HepG2 (cell line): ENCODE data around the gene TCF7L2. TPM values are rescaled to one million over a fixed set of nuclear protein-coding genes. Genes with fewer than 3 reads are reported as not detected.

ENCODE experiments used
- ATAC-seq: fragments of 200-7000 bp; cut with Tn5 transposase; 3 replicates; pipeline ENCODE4 v1.9.1; 2020; ENCODE audit warnings: mild to moderate bottlenecking, moderate library complexity
- BruUV-seq: library from RNA; stranded (reverse); fragments of 400-500 nt; replicated peaks from 2 replicates; lab custom pipeline; 2021; lab: Mats Ljungman, UMichigan
- CTCF ChIA-PET: fragments of 300-600 bp; formaldehyde crosslinking; extraction: SDS; loops from one replicate; lab custom pipeline; 2021; ENCODE audit warnings: low total read pairs, inconsistent platforms, low intra/inter-chr PET ratio; lab: Yijun Ruan, JAX
- POLR2A ChIA-PET: fragments of 350-600 bp; sonication (Branson Sonifier 250); formaldehyde crosslinking; loops from one replicate; lab custom pipeline; 2020; ENCODE audit warnings: antibody characterized with exemption, inconsistent platforms; lab: Yijun Ruan, JAX
- DNase-seq: peaks from one replicate; pipeline ENCODE4 v3.0.0-alpha.2; 2015; ENCODE audit warnings: low spot score
- FAIRE-seq: peaks from 3 replicates; lab custom pipeline; 2011; peaks lifted over from hg19 to GRCh38; lab: Jason Lieb, UNC
- H2AFZ ChIP-seq: one replicate; pipeline ENCODE4 v1.6.1; 2011; ENCODE audit warnings: low read length, inconsistent platforms
- H3K27ac ChIP-seq: fragments of 300-600 bp; 3 replicates; pipeline ENCODE4 v1.8.0; 2011; ENCODE audit warnings: mixed run types, mild to moderate bottlenecking, mixed read lengths, low read length, inconsistent platforms; ENCODE audit not compliant: insufficient read depth; ENCODE audit errors: extremely low read length
- H3K27me3 ChIP-seq, 2 experiments: fragments of 200-600 bp in 1 of 2; 2 replicates in 1 of 2; 3 replicates in 1 of 2; pipeline versions ENCODE4 v1.6.0 to v1.8.0; 2011; ENCODE audit warnings: low read length in 2 of 2, mild to moderate bottlenecking in 2 of 2, moderate library complexity in 2 of 2, inconsistent platforms in 1 of 2; ENCODE audit not compliant: insufficient read depth in 2 of 2, control insufficient read depth in 1 of 2
- H3K36me3 ChIP-seq, 2 experiments: fragments of 200-600 bp in 1 of 2; replicated peaks in 1 of 2; 2 replicates in 1 of 2; 3 replicates in 1 of 2; pipeline versions ENCODE4 v1.5.1 to v1.8.0; 2011; ENCODE audit warnings: low read length in 2 of 2, inconsistent platforms in 1 of 2; ENCODE audit not compliant: insufficient read depth in 2 of 2, control insufficient read depth in 1 of 2
- H3K4me1 ChIP-seq: 2 replicates; pipeline ENCODE4 v1.5.1; 2012; ENCODE audit warnings: low read length, inconsistent platforms; ENCODE audit not compliant: insufficient read depth
- H3K4me2 ChIP-seq: 2 replicates; pipeline ENCODE4 v1.6.0; 2011; ENCODE audit warnings: low read depth, low read length, inconsistent platforms
- H3K4me3 ChIP-seq, 3 experiments: fragments of 200-600 bp in 1 of 3; sonication (generic), shearing (Covaris generic) in 1 of 3; replicated peaks in 1 of 3; 2 replicates each; pipeline ENCODE4 v1.5.1; 2011 to 2016; ENCODE audit warnings: low read length in 3 of 3, inconsistent platforms in 2 of 3, low read depth in 2 of 3, mild to moderate bottlenecking in 2 of 3, control low read depth in 1 of 3, mixed read lengths in 1 of 3; ENCODE audit not compliant: insufficient read depth in 1 of 3
- H3K79me2 ChIP-seq: one replicate; pipeline ENCODE4 v1.6.1; 2011; ENCODE audit warnings: low read length, inconsistent platforms; ENCODE audit not compliant: insufficient read depth
- H3K9ac ChIP-seq: 2 replicates; pipeline ENCODE4 v1.6.0; 2011; ENCODE audit warnings: mild to moderate bottlenecking, low read depth, low read length, inconsistent platforms; ENCODE audit not compliant: insufficient read depth
- H3K9me3 ChIP-seq: 2 replicates; pipeline ENCODE4 v1.5.1; 2012; ENCODE audit warnings: mild to moderate bottlenecking, low read length
- H4K20me1 ChIP-seq: 2 replicates; pipeline ENCODE4 v1.6.0; 2011; ENCODE audit warnings: inconsistent platforms, mild to moderate bottlenecking, low read length, moderate library complexity; ENCODE audit not compliant: insufficient read depth
- ARID4A ChIP-seq: sonication (generic); formaldehyde crosslinking; IDR thresholded peaks from 2 replicates; pipeline ENCODE4 v1.5.0; 2020; ENCODE audit warnings: mild to moderate bottlenecking, missing genetic modification reagents, borderline replicate concordance
- CEBPG ChIP-seq: IDR thresholded peaks from 2 replicates; pipeline ENCODE4 v1.6.1; 2016
- ELF3 ChIP-seq: IDR thresholded peaks from 2 replicates; pipeline ENCODE4 v1.6.1; 2016; ENCODE audit warnings: missing genetic modification reagents, missing compliant biosample characterization
- FOXK1 ChIP-seq: sonication (generic); formaldehyde crosslinking; IDR thresholded peaks from 2 replicates; pipeline ENCODE4 v1.4.0; 2020; ENCODE audit warnings: low read depth, missing genetic modification reagents, borderline replicate concordance
- FOXP1 ChIP-seq, 2 experiments: fragments of 450-650 bp in 1 of 2; IDR thresholded peaks; 2 replicates each; pipeline ENCODE4 v1.6.1; 2017 to 2018; ENCODE audit warnings: antibody characterized with exemption in 1 of 2
- HDAC1 ChIP-seq: sonication (generic); formaldehyde crosslinking; IDR thresholded peaks from 2 replicates; pipeline ENCODE4 v1.5.1; 2020; ENCODE audit warnings: mild to moderate bottlenecking, missing genetic modification reagents
- HHEX ChIP-seq: IDR thresholded peaks from 2 replicates; pipeline ENCODE4 v1.6.1; 2016; ENCODE audit warnings: control low read depth
- HNF4A ChIP-seq: sonication (generic); formaldehyde crosslinking; IDR thresholded peaks from 2 replicates; pipeline ENCODE4 v1.4.0; 2020; ENCODE audit warnings: missing genetic modification reagents
- HNF4G ChIP-seq, 2 experiments: sonication (generic) in 1 of 2; formaldehyde crosslinking in 1 of 2; IDR thresholded peaks; 2 replicates each; pipeline versions ENCODE4 v1.4.0 to v1.6.1; 2011 to 2020; ENCODE audit warnings: borderline replicate concordance in 2 of 2, low read depth in 2 of 2, mild to moderate bottlenecking in 2 of 2, low read length in 1 of 2, missing genetic modification reagents in 1 of 2, moderate library complexity in 1 of 2
- MTA1 ChIP-seq: sonication (generic); formaldehyde crosslinking; IDR thresholded peaks from 2 replicates; pipeline ENCODE4 v1.4.0; 2020; ENCODE audit warnings: missing genetic modification reagents, mild to moderate bottlenecking, borderline replicate concordance
- MXD1 ChIP-seq: sonication (generic); formaldehyde crosslinking; IDR thresholded peaks from 2 replicates; pipeline ENCODE4 v1.4.0; 2020; ENCODE audit warnings: mild to moderate bottlenecking, missing genetic modification reagents
- POGZ ChIP-seq: sonication (generic); formaldehyde crosslinking; IDR thresholded peaks from 2 replicates; pipeline ENCODE4 v1.4.0; 2020; ENCODE audit warnings: mild to moderate bottlenecking, missing genetic modification reagents
- RCOR2 ChIP-seq: IDR thresholded peaks from 2 replicates; pipeline ENCODE4 v1.6.1; 2016; ENCODE audit warnings: missing biosample characterization, missing genetic modification reagents
- SALL1 ChIP-seq: sonication (generic); formaldehyde crosslinking; IDR thresholded peaks from 2 replicates; pipeline ENCODE4 v1.8.0; 2022; ENCODE audit warnings: mild to moderate bottlenecking, missing genetic modification reagents
- SAP130 ChIP-seq: IDR thresholded peaks from 2 replicates; pipeline ENCODE4 v1.6.1; 2016; ENCODE audit warnings: low read depth
- STAG1 ChIP-seq: sonication (generic); formaldehyde crosslinking; IDR thresholded peaks from 2 replicates; pipeline ENCODE4 v1.4.0; 2020; ENCODE audit warnings: missing genetic modification reagents
- TEAD3 ChIP-seq: optimal IDR thresholded peaks from 2 replicates; pipeline ENCODE3; 2016; ENCODE audit warnings: borderline replicate concordance
- THAP7 ChIP-seq: sonication (generic); formaldehyde crosslinking; IDR thresholded peaks from 2 replicates; pipeline ENCODE4 v1.8.1; 2023; ENCODE audit warnings: mild to moderate bottlenecking, missing genetic modification reagents
- ZNF20 ChIP-seq: sonication (generic); formaldehyde crosslinking; IDR thresholded peaks from 2 replicates; pipeline ENCODE4 v1.4.0; 2020; ENCODE audit warnings: mild to moderate bottlenecking, moderate library complexity, missing genetic modification reagents
- ZNF333 ChIP-seq: sonication (generic); formaldehyde crosslinking; IDR thresholded peaks from 2 replicates; pipeline ENCODE4 v1.4.0; 2020; ENCODE audit warnings: mild to moderate bottlenecking, missing genetic modification reagents, borderline replicate concordance
- ZNF335 ChIP-seq: sonication (generic); formaldehyde crosslinking; IDR thresholded peaks from 2 replicates; pipeline ENCODE4 v1.4.0; 2020; ENCODE audit warnings: missing genetic modification reagents
- ZNF383 ChIP-seq: sonication (generic); formaldehyde crosslinking; IDR thresholded peaks from 2 replicates; pipeline ENCODE4 v1.4.0; 2020; ENCODE audit warnings: missing genetic modification reagents, mild to moderate bottlenecking, borderline replicate concordance
- WGBS: methylation state at CpG from one replicate; pipeline ENCODE4 v1.1.6; 2017; ENCODE audit warnings: low lambda C conversion rate; 5-methylcytosine and 5-hydroxymethylcytosine counted together
- in situ Hi-C: cut with HindIII; loops from 2 replicates; pipeline ENCODE4 v1.10.0; 2017; ENCODE audit warnings: low pct_unique_long_range_greater_than_20kb; ENCODE audit not compliant: extremely low pct_ligation_motif_present
- intact Hi-C: fragments of 100-400 bp; cut with micrococcal nuclease; formaldehyde crosslinking; loops from one replicate; pipeline ENCODE4 v1.10.0; 2022; ENCODE audit not compliant: unreplicated experiment
- polyA plus RNA-seq, 8 experiments: library from polyadenylated mRNA; depleted of rRNA in 3 of 8; stranded (reverse) in 7 of 8; unstranded in 1 of 8; fragments of >200 nt; fragmentation: Illumina TruSeq in 4 of 8; extraction: Trizol in 4 of 8; gene quantifications; 2 replicates each; pipeline versions ENCODE4 v1.2.1 to v1.2.3, GENCODE V29; 2011 to 2016; ENCODE audit warnings: low read depth in 4 of 8, missing spikeins in 1 of 8, mixed read lengths in 1 of 8; ENCODE audit not compliant: insufficient read depth in 1 of 8
- total RNA-seq, 5 experiments: library from RNA; depleted of rRNA; stranded (reverse); fragments of >200 nt; fragmentation: Illumina TruSeq; extraction: Trizol; gene quantifications; 2 replicates each; pipeline ENCODE4 v1.2.3, GENCODE V29; 2016; ENCODE audit warnings: low read depth in 1 of 5

The TCF7L2 gene
- total and polyA plus RNA-seq, 2 of the 13 experiments (the other 11 are each of a cell fraction or from before 2014, with no cell fraction given), result 3.9 to 13.7 TPM

GRCh38 chr10:112969542-112969941 is 19.5 kb downstream of the TCF7L2 start:
- H3K36me3 ChIP-seq, result peaks cover 23 to 59% of the 10 kb centered on the region in 2 experiments
- no TSS peak for BruUV-seq
- no peak for TF ChIP-seq THAP7 (CRISPR knock-in tag)
- TF ChIP-seq ZNF383 (CRISPR knock-in tag), result no peak
- TF ChIP-seq SALL1, result peak; percentile 66
- peak; percentile 26; the same call in 1 of the 2 replicates for TF ChIP-seq HHEX (CRISPR knock-in tag)
- TF ChIP-seq FOXK1, result 0 out of 2 replicates have a peak, but pooled peaks have one; percentile 24
- peak; percentile 54; the same call in 1 of the 2 replicates for TF ChIP-seq HDAC1
- peak; percentile 48; the same call in 1 of the 2 replicates for TF ChIP-seq ARID4A (CRISPR knock-in tag)
- 0 out of 2 replicates have a peak, but pooled peaks have one; percentile 42 for TF ChIP-seq MTA1 (CRISPR knock-in tag)
- peak; percentile 81 for TF ChIP-seq RCOR2 (CRISPR knock-in tag)
- TF ChIP-seq ZNF335 (CRISPR knock-in tag), result no peak
- TF ChIP-seq HNF4G (IDR thresholded peaks at IDR 0.05; ENCODE audit: borderline replicate concordance, low read depth, low read length), result peak; percentile 69; the same call in 1 of the 2 replicates
- TF ChIP-seq HNF4G (CRISPR knock-in tag; IDR thresholded peaks at IDR 0.05; ENCODE audit: borderline replicate concordance, low read depth), result no peak
- TF ChIP-seq TEAD3 (CRISPR knock-in tag), result peak; percentile 91
- TF ChIP-seq CEBPG, result peak; percentile 35; the same call in 1 of the 2 replicates
- no peak for TF ChIP-seq ZNF20 (CRISPR knock-in tag)
- no peak for TF ChIP-seq ELF3
- TF ChIP-seq HNF4A (CRISPR knock-in tag), result peak; percentile 72
- TF ChIP-seq STAG1, result peak; percentile 28
- TF ChIP-seq POGZ (CRISPR knock-in tag), result peak; percentile 54; the same call in 1 of the 2 replicates
- peak; percentile 21; the same call in 1 of the 2 replicates for TF ChIP-seq SAP130 (CRISPR knock-in tag)
- 0 out of 2 replicates have a peak, but pooled peaks have one; percentile 33 for TF ChIP-seq ZNF333 (CRISPR knock-in tag)
- no peak for TF ChIP-seq MXD1 (CRISPR knock-in tag)
- TF ChIP-seq FOXP1 (IDR thresholded peaks at IDR 0.05), result no peak
- TF ChIP-seq FOXP1 (CRISPR knock-in tag; IDR thresholded peaks at IDR 0.05), result peak; percentile 38; the same call in 1 of the 2 replicates

More at GRCh38 chr10:112969542-112969941, 19.5 kb downstream of the TCF7L2 start:
- ATAC-seq (peak; percentile 89), FAIRE-seq (peak; percentile 86), DNase-seq (peak; percentile 81)
- ChIA-PET POLR2A (no interaction called here), CTCF (no interaction called here)
- peaks cover 84% of the 10 kb centered on the region for H3K79me2 ChIP-seq
- H2AFZ ChIP-seq, result no peak overlapping the region
- H3K9ac ChIP-seq, result no peak overlapping the region
- H3K27ac ChIP-seq, result no peak overlapping the region
- H3K4me3 ChIP-seq, result no peak overlapping the region
- peaks cover 81% of the 10 kb centered on the region for H4K20me1 ChIP-seq
- intact Hi-C loops, result no loop called here
- H3K27me3 ChIP-seq, result no peaks in the 10 kb centered on the region
- H3K9me3 ChIP-seq, result no peaks in the 10 kb centered on the region
- H3K4me2 ChIP-seq, result no peak overlapping the region
- in situ Hi-C loops, result no loop called here
- 7% methylated on average over 2 of the region's 2 CpGs for WGBS
- peaks cover 44% of the 10 kb centered on the region for H3K4me1 ChIP-seq
